GM19452 (cell line): ENCODE data around the gene KCTD16.
A peak's percentile ranks its signal among the peaks of the same experiment; 100 is the strongest.

ENCODE experiments used
- ATAC-seq: cut with Tn5 transposase; IDR thresholded peaks from one replicate; pipeline ENCODE4 v1.9.1; 2021; ENCODE audit not compliant: unreplicated experiment

The KCTD16 gene

GRCh38 chr5:144170276-144171024 lies at the start of gene KCTD16, which contains the start of gene YIPF5:
Gene KCTD16, plus strand, starts transcription at chr5:144170873.
Gene YIPF5, minus strand, starts transcription at chr5:144170659. Its CDS starts 704 bp downstream, at chr5:144169955.
- peak; percentile 99 for ATAC-seq

- no peak for ATAC-seq
Observed at GRCh38 chr5:144121577-144121976, 49.1 kb upstream of the KCTD16 start.

GRCh38 chr5:144122081-144122480 lies 48.6 kb upstream of the KCTD16 start:
- ATAC-seq = no peak

- no peak for ATAC-seq
Observed at GRCh38 chr5:144122641-144123040, 48.0 kb upstream of the KCTD16 start.

DNA sequence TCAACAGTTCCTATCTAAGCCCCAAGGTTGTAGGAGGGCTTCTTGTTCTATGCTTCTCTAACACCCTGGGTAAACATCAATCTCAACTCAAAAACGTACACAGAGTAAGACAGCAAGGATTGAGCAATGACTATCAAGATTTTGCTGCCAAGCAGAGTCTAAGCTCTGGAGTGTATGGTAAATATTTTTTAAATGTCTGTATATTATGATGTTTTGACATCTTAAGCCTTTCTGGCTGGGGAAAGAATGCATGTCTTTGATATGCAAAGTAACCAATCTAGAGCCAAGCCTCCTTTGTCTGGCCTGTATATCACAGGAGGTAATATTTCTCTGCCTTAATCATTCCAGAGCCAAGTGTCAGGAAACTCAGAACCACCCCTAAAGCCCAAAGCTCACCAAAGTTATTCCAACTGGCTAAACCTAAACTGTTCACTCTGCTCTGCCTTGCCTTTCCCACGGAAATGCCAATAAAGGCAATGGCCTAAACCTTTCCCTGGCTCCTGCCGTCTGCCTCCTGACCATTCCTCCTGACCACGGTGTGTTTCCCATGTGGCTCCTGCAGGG lies 45.4 kb upstream of the KCTD16 start:
- no peak for ATAC-seq

DNA sequence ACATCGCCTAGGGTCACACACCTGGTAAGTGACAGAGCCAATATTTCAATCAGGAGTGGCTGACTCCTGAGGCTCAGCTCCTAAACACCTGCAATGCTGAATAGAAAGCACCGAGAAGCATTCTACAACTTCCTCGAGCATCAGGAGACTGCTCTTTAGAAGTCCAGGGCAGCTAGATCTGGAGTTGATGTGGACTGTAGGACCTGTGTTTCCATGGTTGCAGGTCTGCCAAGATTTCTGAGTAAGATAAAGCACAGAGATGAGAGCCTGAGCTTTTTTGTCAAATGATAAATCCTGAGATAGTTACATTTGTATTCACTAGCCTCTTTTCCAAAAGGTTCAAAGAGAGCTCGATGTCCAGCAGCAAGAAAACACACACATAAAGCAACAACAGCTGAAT lies 44.0 kb upstream of the KCTD16 start:
- ATAC-seq = no peak

DNA sequence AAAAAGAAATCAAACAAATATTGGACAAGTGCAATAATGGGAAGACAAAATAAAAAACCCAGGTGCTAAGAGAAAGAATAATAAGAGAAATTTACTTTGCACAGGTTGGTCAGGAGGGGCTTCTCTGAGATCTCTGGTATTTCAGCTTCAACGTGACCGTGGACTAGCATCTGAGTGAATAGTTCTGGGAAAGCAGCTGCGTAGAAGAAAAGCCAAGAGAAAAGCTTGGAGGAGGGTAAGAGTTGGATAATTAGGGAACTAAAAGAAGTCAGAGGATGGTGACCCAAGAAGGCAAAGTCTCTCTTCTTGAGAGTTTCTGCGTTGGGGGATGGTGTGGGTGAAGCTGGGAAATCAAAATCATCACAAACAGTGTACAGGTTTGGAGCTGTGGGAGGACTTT lies 41.8 kb upstream of the KCTD16 start:
- no peak for ATAC-seq

- ATAC-seq = no peak
Observed at GRCh38 chr5:144130306-144130705, 40.4 kb upstream of the KCTD16 start.

GRCh38 chr5:144131261-144131660 lies 39.4 kb upstream of the KCTD16 start:
- no peak for ATAC-seq

GRCh38 chr5:144133050-144133633 lies 37.5 kb upstream of the KCTD16 start:
- ATAC-seq = no peak

DNA sequence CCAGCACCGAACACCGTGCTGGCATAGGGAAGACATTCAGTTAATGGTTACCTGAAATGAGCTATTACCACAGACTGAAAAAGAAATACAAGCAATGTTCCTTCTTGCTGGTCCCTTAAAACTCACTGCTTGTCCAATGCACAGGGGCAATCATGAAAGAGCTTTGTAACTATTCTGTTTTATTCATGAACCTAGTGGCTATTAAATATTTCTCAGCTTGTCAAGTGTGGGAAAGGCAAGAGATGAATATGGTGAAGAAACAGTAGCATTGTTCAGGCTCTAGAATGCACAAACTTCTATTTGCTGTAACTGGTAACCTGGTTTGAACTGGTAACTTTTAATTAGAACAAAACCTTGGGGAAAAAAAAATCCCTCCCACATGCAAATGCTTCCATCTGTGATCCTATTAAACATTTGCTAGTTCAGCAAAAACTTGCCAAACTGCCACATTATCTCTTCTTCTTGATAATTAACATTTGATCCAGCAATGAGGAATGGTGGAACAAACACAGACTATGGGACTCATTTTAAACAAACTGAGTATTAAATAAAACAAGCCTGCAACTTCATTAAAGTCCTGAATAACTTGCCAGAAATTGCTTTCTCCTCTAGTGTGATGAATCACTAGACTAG lies 36.4 kb upstream of the KCTD16 start:
- no peak for ATAC-seq

DNA sequence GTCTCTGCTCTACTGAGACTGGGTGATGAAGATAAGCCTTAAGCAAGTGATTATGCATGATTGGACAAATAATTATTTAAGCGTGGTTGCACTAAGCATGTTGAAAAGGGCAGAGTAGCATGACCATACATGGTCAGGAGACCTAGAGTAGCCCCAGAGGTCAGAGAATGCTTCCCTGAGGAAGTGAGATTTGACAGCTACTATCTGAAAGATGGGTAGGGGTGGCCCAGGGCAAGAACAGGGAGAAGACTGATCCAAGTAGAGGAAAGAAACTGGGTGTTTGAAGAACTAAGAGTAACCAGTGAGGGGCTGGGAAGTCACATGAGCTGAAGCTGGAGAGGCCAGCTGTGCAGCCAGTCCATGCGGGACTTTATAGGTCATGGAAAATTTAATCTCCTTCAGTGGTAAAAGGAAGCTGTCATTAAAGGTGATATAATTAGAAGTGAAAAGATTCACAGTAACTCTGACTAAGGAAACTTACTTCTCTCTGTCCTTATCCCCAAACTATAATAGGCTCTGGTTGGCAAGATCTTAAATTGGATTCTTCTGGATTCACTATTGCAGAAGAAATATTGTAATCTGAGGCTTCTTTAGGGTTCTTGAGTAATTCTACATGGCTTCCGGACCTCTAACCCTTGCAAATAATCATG lies 35.4 kb upstream of the KCTD16 start:
- no peak for ATAC-seq

DNA sequence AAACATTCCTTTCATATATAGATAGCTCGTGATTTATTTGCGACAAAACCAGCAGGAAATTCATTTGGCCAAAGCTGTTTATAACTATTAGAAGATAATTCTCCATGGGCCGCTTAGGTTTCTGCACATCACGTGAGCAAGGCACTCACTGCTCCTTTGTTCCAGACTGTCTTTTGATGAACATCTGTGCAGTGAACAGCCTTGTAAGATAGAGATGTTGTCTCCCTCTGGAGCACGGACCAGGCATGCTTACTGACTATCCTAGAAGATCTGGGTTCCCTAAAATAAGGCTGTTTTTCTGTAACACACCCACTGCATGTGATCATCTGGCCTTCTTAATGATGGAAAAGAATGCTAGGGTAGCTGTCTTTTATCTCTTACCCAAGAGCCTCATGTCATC lies 31.1 kb upstream of the KCTD16 start:
- ATAC-seq = no peak

- ATAC-seq = no peak
Observed at GRCh38 chr5:144141585-144141984, 29.1 kb upstream of the KCTD16 start.

GRCh38 chr5:144142139-144142823 lies 28.4 kb upstream of the KCTD16 start:
- peak; percentile 97 for ATAC-seq

- no peak for ATAC-seq
Observed at GRCh38 chr5:144142824-144143162, 27.9 kb upstream of the KCTD16 start.

DNA sequence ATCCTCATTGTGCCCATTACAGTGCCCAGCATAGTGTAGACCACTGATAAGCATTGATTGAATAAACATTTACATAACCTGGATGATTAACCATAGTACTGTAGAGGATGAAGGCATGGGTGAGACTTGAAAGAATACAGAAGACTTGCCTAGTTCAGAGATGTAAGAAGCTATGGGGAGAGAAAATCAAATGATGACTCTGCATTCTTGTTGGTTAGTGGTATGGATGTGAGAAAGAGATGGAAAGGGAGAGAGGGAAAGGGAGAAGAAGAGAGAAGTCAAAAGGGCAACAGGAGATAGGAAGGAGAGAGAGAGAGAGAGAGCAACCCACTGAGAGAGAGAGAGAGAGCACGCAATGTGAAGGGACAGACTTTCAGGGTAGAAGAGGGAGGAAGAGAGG lies 27.0 kb upstream of the KCTD16 start:
- no peak for ATAC-seq

DNA sequence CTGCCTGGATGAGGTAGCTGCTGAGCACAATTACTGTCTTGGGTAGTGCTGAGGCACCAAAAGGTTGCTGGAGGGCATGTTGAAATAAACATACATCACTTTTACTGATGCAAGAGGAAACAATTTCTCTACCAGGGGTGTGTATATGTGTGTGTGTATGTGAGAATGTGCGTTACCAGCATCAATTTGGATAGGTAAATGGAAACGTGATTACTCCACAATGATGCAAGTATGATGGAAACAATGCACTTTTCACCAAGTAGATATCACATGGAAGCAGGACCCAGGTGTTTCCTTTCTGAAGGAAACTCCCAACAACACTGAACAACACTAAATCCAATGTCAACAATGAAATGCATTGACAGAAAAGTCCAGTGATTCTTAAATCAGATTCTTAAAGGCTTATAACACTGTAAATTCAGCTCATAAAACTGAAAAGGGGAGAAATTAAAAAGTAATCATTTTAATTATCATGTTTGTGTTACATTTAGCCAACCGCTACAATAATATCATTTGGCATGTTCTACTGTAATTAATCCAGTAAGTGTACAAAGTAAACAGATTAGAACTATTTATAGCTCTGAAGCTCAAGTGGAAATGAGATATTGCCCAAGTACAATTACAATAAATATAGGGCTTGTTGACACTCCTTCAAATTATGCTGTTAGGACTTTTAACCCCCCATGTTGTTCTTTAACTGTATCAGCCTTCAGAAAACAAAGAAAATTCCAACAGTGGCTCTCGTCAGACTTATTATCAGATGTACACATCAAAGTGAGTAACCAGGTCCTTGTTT lies 25.5 kb upstream of the KCTD16 start:
- no peak for ATAC-seq

- ATAC-seq = no peak
Observed at GRCh38 chr5:144151026-144151425, 19.6 kb upstream of the KCTD16 start.

- ATAC-seq = no peak
Observed at GRCh38 chr5:144156767-144157171, 13.9 kb upstream of the KCTD16 start.
